Activated CD4-positive, alpha-beta T cell treated with anti-CD3 and anti-CD28 coated beads, Interleukin-2, amount 10 ng/mL, durations not matched to agents 24 days and 14 days (primary cell): Measurements from ENCODE around the gene IPCEF1. TPM values are rescaled to one million over a fixed set of nuclear protein-coding genes. Genes with fewer than 3 reads are reported as not detected.

Experiments
- DNase-seq: peaks from one replicate; pipeline ENCODE4 v3.0.0; 2022
- H3K27ac Mint-ChIP-seq: one replicate; pipeline ENCODE4 v1.8.0; 2022; ENCODE audit warnings: mild to moderate bottlenecking, mixed read lengths
- H3K27me3 Mint-ChIP-seq: one replicate; pipeline ENCODE4 v1.8.0; 2022; ENCODE audit warnings: mixed read lengths
- H3K36me3 Mint-ChIP-seq: one replicate; pipeline ENCODE4 v1.8.0; 2022; ENCODE audit warnings: low read depth, mild to moderate bottlenecking, mixed read lengths
- H3K4me1 Mint-ChIP-seq: one replicate; pipeline ENCODE4 v1.8.0; 2021; ENCODE audit warnings: mixed read lengths
- H3K4me3 Mint-ChIP-seq: one replicate; pipeline ENCODE4 v1.8.0; 2022; ENCODE audit warnings: mild to moderate bottlenecking, moderate library complexity, mixed read lengths
- H3K9me3 Mint-ChIP-seq: one replicate; pipeline ENCODE4 v1.8.0; 2021; ENCODE audit warnings: mixed read lengths
- intact Hi-C: fragments of 100-400 bp; cut with micrococcal nuclease; formaldehyde crosslinking; loops from one replicate; pipeline ENCODE4 v1.15.1; 2023
- total RNA-seq: library from RNA; stranded (reverse); gene quantifications from 2 replicates; pipeline ENCODE4 v1.2.3, GENCODE V29; 2022

The IPCEF1 gene
- total RNA-seq, 1 donor from 2014 or later: 1.5 TPM

- Mint-ChIP-seq H3K36me3 (no peaks in the 10 kb centered on the region), H3K9me3 (no peaks in the 10 kb centered on the region), H3K4me3 (no peak overlapping the region), H3K27ac (no peak overlapping the region), H3K4me1 (no peaks in the 10 kb centered on the region), H3K27me3 (peaks cover 8% of the 10 kb centered on the region)
- no peak for DNase-seq
- intact Hi-C loops: no loop called here
Measured at GRCh38 chr6:154384191-154384590, 27.6 kb upstream of the IPCEF1 start.

GRCh38 chr6:154383273-154383672 is 26.7 kb upstream of the IPCEF1 start:
- no peak for DNase-seq
- H3K27me3 Mint-ChIP-seq: peaks cover 4% of the 10 kb centered on the region
- intact Hi-C loops: no loop called here
- H3K36me3 Mint-ChIP-seq: no peaks in the 10 kb centered on the region
- no peaks in the 10 kb centered on the region for H3K9me3 Mint-ChIP-seq
- H3K27ac Mint-ChIP-seq: no peak overlapping the region
- H3K4me1 Mint-ChIP-seq: no peaks in the 10 kb centered on the region
- no peak overlapping the region for H3K4me3 Mint-ChIP-seq

DNA sequence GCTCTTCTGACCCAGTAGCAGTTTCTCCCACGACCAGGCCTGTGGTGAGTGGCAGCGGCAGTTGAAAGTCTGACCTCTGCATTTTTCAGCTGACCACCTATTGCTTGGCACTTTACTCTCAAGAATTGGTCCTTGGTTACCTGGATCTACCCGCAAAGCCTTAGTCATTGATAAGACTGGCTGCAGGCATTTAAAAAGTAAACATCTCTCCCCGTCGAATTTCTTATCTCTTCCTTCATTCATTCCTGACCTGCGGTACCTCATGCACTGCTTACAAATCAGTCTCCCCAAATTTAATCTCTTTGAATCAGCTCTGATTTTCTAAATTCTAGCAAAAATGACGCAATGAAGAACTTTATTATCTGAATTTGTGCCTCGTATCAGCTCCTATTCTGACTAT is 26.1 kb upstream of the IPCEF1 start:
- intact Hi-C loops: no loop called here
- Mint-ChIP-seq H3K4me1 (no peaks in the 10 kb centered on the region), H3K27me3 (no peaks in the 10 kb centered on the region), H3K27ac (no peak overlapping the region), H3K4me3 (no peak overlapping the region), H3K36me3 (no peaks in the 10 kb centered on the region), H3K9me3 (no peaks in the 10 kb centered on the region)
- no peak for DNase-seq

DNA sequence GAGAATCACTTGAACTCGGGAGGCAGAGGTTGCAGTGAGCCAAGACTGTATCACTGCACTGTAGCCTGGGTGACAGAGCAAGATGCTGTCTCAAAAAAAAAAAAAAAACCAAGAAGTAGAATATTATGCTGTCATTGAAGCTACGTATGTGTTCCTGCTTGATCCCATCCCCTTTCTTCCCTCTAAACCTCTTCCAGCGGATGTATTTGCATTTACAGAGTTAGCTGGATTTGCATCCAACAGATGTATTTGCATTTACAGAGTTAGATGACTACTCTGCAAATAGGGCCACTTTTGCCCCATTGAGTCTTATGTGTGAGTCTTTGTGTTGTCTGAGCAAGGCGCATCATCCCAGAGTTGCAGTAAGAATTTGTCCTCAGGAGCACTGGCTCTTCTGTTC is 24.9 kb upstream of the IPCEF1 start:
- no peaks in the 10 kb centered on the region for H3K9me3 Mint-ChIP-seq
- no peak overlapping the region for H3K27ac Mint-ChIP-seq
- H3K27me3 Mint-ChIP-seq: no peaks in the 10 kb centered on the region
- DNase-seq: no peak
- no peaks in the 10 kb centered on the region for H3K4me1 Mint-ChIP-seq
- intact Hi-C loops: no loop called here
- no peaks in the 10 kb centered on the region for H3K36me3 Mint-ChIP-seq
- no peak overlapping the region for H3K4me3 Mint-ChIP-seq

DNA sequence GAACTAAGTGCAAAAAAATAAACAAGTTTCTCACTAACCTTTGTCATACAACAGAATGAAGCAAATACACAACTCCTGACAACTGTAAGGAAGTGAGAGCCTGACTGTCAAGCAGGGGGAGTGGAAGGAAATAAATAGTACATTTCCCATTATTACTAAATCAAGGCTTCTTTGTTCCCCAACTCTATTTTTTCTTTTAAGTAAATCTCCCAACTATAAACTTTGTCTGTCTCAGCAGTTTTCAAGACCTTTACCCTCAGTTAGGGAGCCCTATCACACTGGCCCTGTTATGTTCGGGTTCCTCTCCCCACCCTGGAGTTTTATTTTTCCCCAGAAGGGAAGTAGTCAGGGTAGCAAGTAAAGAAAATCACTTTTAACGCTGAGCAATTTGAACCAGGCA is 24.1 kb upstream of the IPCEF1 start:
- Mint-ChIP-seq H3K9me3 (no peaks in the 10 kb centered on the region), H3K27me3 (no peaks in the 10 kb centered on the region), H3K4me3 (no peak overlapping the region), H3K36me3 (no peaks in the 10 kb centered on the region), H3K4me1 (no peaks in the 10 kb centered on the region), H3K27ac (no peak overlapping the region)
- intact Hi-C loops: no loop called here
- no peak for DNase-seq

DNA sequence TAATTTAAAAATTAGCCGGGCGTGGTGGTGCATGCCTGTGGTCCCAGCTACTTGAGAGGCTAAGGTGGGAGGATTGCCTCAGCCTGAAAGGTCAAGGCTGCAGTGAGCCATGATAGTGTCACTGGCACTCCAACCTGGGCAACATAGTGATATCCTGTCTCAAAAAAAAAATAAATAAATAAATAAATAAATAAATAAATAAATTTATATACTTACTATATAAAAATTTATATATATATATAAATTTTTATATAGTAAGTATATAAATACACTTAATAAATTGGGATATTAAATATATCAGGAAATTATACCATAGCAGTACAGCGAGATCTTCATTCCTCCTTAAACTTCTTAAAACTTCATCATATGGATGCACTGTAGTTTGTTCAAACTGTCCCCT is 23.0 kb upstream of the IPCEF1 start:
- no peaks in the 10 kb centered on the region for H3K27me3 Mint-ChIP-seq
- intact Hi-C loops: no loop called here
- no peak overlapping the region for H3K4me3 Mint-ChIP-seq
- H3K9me3 Mint-ChIP-seq: no peaks in the 10 kb centered on the region
- H3K4me1 Mint-ChIP-seq: no peaks in the 10 kb centered on the region
- no peak overlapping the region for H3K27ac Mint-ChIP-seq
- DNase-seq: no peak
- no peaks in the 10 kb centered on the region for H3K36me3 Mint-ChIP-seq

DNA sequence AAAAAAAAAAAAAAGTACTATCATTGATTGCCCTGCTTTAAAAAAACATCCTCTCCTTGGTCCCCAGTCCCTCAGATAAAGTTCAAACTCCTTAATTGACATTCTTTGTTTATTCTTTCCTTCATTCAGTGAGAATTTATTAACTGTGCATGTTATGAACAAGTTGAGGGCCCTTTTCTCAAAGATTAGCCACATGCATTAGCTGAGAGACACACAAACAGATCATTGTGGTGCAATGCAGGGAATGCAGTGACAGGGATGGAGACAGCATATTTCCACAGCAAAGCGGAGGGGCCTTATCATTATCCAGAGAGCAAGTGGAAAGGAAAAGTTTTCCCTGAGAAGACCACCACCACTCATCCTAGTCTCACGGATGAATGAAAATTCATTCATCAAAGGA is 21.9 kb upstream of the IPCEF1 start:
- Mint-ChIP-seq H3K9me3 (no peaks in the 10 kb centered on the region), H3K36me3 (no peaks in the 10 kb centered on the region), H3K27ac (no peak overlapping the region), H3K4me3 (no peak overlapping the region), H3K27me3 (no peaks in the 10 kb centered on the region), H3K4me1 (no peaks in the 10 kb centered on the region)
- intact Hi-C loops: no loop called here
- no peak for DNase-seq

DNA sequence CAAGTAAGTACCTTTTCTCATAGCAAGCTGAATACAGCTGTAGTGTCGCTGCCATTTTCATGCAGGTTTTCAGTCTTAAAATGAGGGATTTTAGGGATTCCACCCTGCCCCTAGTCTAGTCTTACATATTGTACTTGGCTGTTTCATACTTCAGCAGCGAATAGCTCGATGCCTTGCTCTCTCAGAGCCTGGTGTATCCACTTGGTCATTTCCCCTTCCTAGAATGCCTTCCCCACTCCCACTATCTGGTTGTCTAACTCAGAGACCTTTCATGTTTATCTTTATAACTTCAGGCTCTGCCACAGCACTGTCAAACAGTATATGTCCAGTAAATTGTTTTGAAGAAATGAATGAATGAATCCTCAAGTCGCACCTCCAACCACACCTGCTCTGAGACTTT is 21.1 kb upstream of the IPCEF1 start:
- Mint-ChIP-seq H3K27me3 (no peaks in the 10 kb centered on the region), H3K36me3 (no peaks in the 10 kb centered on the region), H3K4me1 (no peaks in the 10 kb centered on the region), H3K9me3 (no peaks in the 10 kb centered on the region), H3K27ac (no peak overlapping the region), H3K4me3 (no peak overlapping the region)
- no peak for DNase-seq
- intact Hi-C loops: no loop called here

- Mint-ChIP-seq H3K36me3 (no peaks in the 10 kb centered on the region), H3K4me1 (no peaks in the 10 kb centered on the region), H3K9me3 (no peaks in the 10 kb centered on the region), H3K27me3 (no peaks in the 10 kb centered on the region), H3K27ac (no peak overlapping the region), H3K4me3 (no peak overlapping the region)
- intact Hi-C loops: no loop called here
- DNase-seq: no peak
Measured at GRCh38 chr6:154373971-154374370, 17.4 kb upstream of the IPCEF1 start.

DNA sequence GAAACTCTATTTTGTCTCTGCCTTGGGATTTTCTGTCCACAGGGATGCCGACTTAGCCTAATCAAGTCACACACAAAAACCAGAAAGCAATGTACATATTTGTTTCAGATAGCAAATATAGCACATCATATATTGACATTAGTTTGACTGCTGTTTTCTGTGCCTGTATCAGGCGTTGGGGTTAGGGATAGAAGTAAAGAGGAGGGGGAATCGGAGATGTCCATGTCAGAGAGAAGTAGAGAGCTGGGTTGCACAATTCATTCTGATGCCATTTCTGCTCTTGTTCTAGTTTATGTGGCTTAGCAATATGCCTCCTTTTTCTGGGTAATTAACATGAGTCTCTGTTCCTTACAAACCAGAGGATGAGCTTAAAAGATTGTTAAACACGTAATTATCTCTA is 14.7 kb upstream of the IPCEF1 start:
- Mint-ChIP-seq H3K36me3 (no peaks in the 10 kb centered on the region), H3K9me3 (no peaks in the 10 kb centered on the region), H3K27ac (no peak overlapping the region), H3K4me1 (no peaks in the 10 kb centered on the region), H3K4me3 (no peak overlapping the region), H3K27me3 (peaks cover 3% of the 10 kb centered on the region)
- DNase-seq: no peak
- intact Hi-C loops: no loop called here

- H3K27me3 Mint-ChIP-seq: peaks cover 5% of the 10 kb centered on the region
- H3K9me3 Mint-ChIP-seq: no peaks in the 10 kb centered on the region
- no peaks in the 10 kb centered on the region for H3K4me1 Mint-ChIP-seq
- peak; percentile 62 for DNase-seq
- intact Hi-C loops: loop anchor here (1.0 kb wide), 1 partner anchor 216 kb away; no protein-coding TSS in a partner anchor
- H3K27ac Mint-ChIP-seq: no peak overlapping the region
- H3K36me3 Mint-ChIP-seq: no peaks in the 10 kb centered on the region
- no peak overlapping the region for H3K4me3 Mint-ChIP-seq
Measured at GRCh38 chr6:154370545-154370944, 13.9 kb upstream of the IPCEF1 start.

DNA sequence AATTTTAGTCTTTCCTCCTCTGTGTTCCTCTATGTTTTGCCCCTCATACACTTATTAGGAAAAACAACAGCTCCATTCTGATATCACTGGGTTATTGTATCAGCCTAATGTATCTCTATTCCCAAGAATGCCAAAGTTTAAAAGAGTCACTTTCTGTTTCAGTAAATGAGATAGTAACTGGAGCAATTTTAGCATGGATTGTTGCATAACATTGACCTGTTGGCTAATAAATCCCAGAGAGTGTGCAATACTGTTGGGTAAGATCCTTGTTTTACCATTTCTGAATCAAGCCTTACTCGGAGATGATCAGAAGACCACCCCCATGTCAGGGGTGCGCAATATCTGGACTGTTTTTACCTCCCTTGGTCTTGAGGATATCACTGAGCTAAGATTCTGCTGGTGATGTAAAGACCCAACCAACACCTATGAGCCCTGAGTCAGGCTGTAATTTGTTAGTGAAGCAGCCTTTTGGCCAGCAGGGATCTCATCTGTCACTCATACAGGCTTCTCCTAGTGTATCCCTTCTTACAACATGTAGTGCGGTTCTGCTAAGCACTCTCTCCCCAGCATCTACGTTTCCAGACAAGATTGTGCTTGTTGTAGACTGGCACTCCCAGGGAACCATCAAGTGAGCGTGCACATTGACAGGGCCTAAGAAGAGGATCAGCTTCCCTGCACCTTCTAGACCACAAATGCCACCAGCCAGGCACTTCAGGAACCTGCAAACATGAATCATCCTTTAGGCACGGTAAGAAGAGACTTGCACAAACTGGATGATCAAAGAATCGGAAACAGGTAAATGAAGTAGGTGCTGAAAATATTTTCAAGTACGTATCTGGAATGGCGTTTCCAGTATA is 11.5 kb upstream of the IPCEF1 start:
- intact Hi-C loops: no loop called here

DNA sequence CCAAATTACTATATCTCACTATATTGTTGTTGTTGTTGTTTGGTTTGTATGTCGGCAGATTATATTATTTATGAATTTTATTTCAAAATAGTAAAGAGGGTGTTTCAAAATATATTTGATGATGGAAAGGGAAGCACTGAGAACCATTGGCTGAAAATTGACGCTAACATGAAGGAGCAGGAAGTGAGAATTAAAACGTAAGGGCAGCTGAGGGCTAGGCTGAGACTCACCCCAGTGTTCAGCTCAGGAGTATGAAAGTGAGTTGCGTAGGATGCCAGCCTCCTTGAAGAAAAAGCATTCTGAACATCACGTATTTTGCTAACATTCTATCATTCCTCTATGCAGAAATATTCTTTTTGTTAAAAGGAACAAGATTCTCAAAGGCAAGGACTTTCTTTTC is 10.7 kb upstream of the IPCEF1 start:
- Mint-ChIP-seq H3K4me1 (no peaks in the 10 kb centered on the region), H3K27ac (no peak overlapping the region), H3K4me3 (no peak overlapping the region), H3K9me3 (no peaks in the 10 kb centered on the region), H3K36me3 (no peaks in the 10 kb centered on the region), H3K27me3 (peaks cover 9% of the 10 kb centered on the region)
- DNase-seq: no peak
- intact Hi-C loops: no loop called here

More for the DNA sequence above, 11.5 kb upstream of the IPCEF1 start:
- Mint-ChIP-seq H3K27ac (no peak overlapping the region), H3K36me3 (no peaks in the 10 kb centered on the region), H3K4me1 (no peaks in the 10 kb centered on the region), H3K4me3 (no peak overlapping the region), H3K27me3 (peaks cover 7% of the 10 kb centered on the region), H3K9me3 (no peaks in the 10 kb centered on the region)
- no peak for DNase-seq

GRCh38 chr6:154363821-154364220 is 7.2 kb upstream of the IPCEF1 start:
- intact Hi-C loops: no loop called here
- H3K4me1 Mint-ChIP-seq: no peaks in the 10 kb centered on the region
- H3K4me3 Mint-ChIP-seq: no peak overlapping the region

GRCh38 chr6:154361476-154361875 is 4.9 kb upstream of the IPCEF1 start:
- Mint-ChIP-seq H3K36me3 (no peaks in the 10 kb centered on the region), H3K9me3 (no peaks in the 10 kb centered on the region), H3K4me3 (no peak overlapping the region), H3K4me1 (no peaks in the 10 kb centered on the region), H3K27ac (no peak overlapping the region), H3K27me3 (peaks cover 34% of the 10 kb centered on the region)
- intact Hi-C loops: no loop called here
- DNase-seq: no peak

More at GRCh38 chr6:154363821-154364220, 7.2 kb upstream of the IPCEF1 start:
- Mint-ChIP-seq H3K27ac (no peak overlapping the region), H3K36me3 (no peaks in the 10 kb centered on the region), H3K27me3 (peaks cover 25% of the 10 kb centered on the region), H3K9me3 (no peaks in the 10 kb centered on the region)
- no peak for DNase-seq
